GM23338 (cell line): ENCODE measurements around the gene TMTC2. TPM values are rescaled to one million over a fixed set of nuclear protein-coding genes. Genes with fewer than 3 reads are reported as not detected.

Experiments
- ATAC-seq: fragments of 200-7000 bp; cut with Tn5 transposase; 3 replicates; pipeline ENCODE4 v1.9.1; 2020
- DNase-seq: peaks from one replicate; pipeline ENCODE4 v3.0.0-alpha.2; 2015; ENCODE audit warnings: low spot score
- H2AFZ ChIP-seq: fragments of 200-600 bp; sonication (generic); 2 replicates; pipeline ENCODE4 v1.8.0; 2016; ENCODE audit warnings: antibody characterized with exemption, mild to moderate bottlenecking, moderate library complexity
- H3F3A ChIP-seq: fragments of 200-600 bp; sonication (generic); replicated peaks from 2 replicates; pipeline ENCODE4 v1.8.0; 2017; ENCODE audit warnings: antibody characterized with exemption, mixed run types, low read depth
- H3K27ac ChIP-seq: fragments of 200-600 bp; sonication (generic); 2 replicates; pipeline ENCODE4 v1.6.1; 2016; ENCODE audit warnings: low read depth
- H3K27me3 ChIP-seq: fragments of 200-600 bp; sonication (generic); 2 replicates; pipeline ENCODE4 v1.8.0; 2016; ENCODE audit warnings: mild to moderate bottlenecking, mixed run types, moderate library complexity; ENCODE audit not compliant: insufficient read depth
- H3K36me3 ChIP-seq: fragments of 200-600 bp; sonication (generic); 2 replicates; pipeline ENCODE4 v1.8.0; 2016; ENCODE audit warnings: mild to moderate bottlenecking; ENCODE audit not compliant: insufficient read depth
- H3K4me1 ChIP-seq: fragments of 200-600 bp; sonication (generic); 2 replicates; pipeline ENCODE4 v1.8.0; 2016; ENCODE audit warnings: mild to moderate bottlenecking, moderate library complexity; ENCODE audit not compliant: insufficient read depth
- H3K4me2 ChIP-seq: fragments of 200-600 bp; sonication (generic); 2 replicates; pipeline ENCODE4 v1.7.1; 2017; ENCODE audit warnings: mixed run types
- H3K4me3 ChIP-seq: fragments of 200-600 bp; sonication (generic); 2 replicates; pipeline ENCODE4 v1.6.1; 2016; ENCODE audit warnings: mixed run types
- H3K79me2 ChIP-seq: fragments of 200-600 bp; sonication (generic); replicated peaks from 2 replicates; pipeline ENCODE4 v1.8.0; 2017; ENCODE audit warnings: mild to moderate bottlenecking; ENCODE audit not compliant: insufficient read depth
- H3K9me2 ChIP-seq: fragments of 200-600 bp; sonication (generic); 2 replicates; pipeline ENCODE4 v1.8.0; 2017; ENCODE audit not compliant: insufficient read depth
- H4K20me1 ChIP-seq: fragments of 200-600 bp; sonication (generic); replicated peaks from 2 replicates; pipeline ENCODE4 v1.8.0; 2017; ENCODE audit warnings: mild to moderate bottlenecking; ENCODE audit not compliant: insufficient read depth
- H3K27ac Mint-ChIP-seq: 2 replicates; pipeline ENCODE4 v1.8.0; 2020; ENCODE audit warnings: inconsistent platforms, mild to moderate bottlenecking, moderate library complexity, mixed read lengths
- H3K27me3 Mint-ChIP-seq: 3 replicates; pipeline ENCODE4 v1.8.0; 2022; ENCODE audit warnings: low read depth, mild to moderate bottlenecking, moderate library complexity, mixed read lengths, inconsistent platforms; ENCODE audit not compliant: insufficient read depth, poor library complexity
- H3K36me3 Mint-ChIP-seq: 3 replicates; pipeline ENCODE4 v1.8.0; 2021; ENCODE audit warnings: low read depth, mild to moderate bottlenecking, inconsistent platforms, moderate library complexity, mixed read lengths
- H3K4me1 Mint-ChIP-seq: 3 replicates; pipeline ENCODE4 v1.8.0; 2020; ENCODE audit warnings: mild to moderate bottlenecking, inconsistent platforms, mixed read lengths
- H3K4me3 Mint-ChIP-seq: 3 replicates; pipeline ENCODE4 v1.8.0; 2021; ENCODE audit warnings: moderate library complexity, mild to moderate bottlenecking, inconsistent platforms, mixed read lengths
- H3K9me3 Mint-ChIP-seq: 3 replicates; pipeline ENCODE4 v1.8.0; 2020; ENCODE audit warnings: moderate library complexity, mild to moderate bottlenecking, inconsistent platforms, mixed read lengths
- CREB1 ChIP-seq: fragments of 250-450 bp; sonication (Bioruptor Pico); IDR thresholded peaks from 2 replicates; pipeline ENCODE4 v1.5.0; 2020; ENCODE audit warnings: low read depth, mild to moderate bottlenecking, moderate library complexity
- EZH2 ChIP-seq: fragments of 200-600 bp; sonication (generic); IDR thresholded peaks from one replicate; pipeline ENCODE4 v1.8.0; 2017; ENCODE audit warnings: antibody characterized with exemption, mild to moderate bottlenecking, low read depth; ENCODE audit not compliant: unreplicated experiment
- EZH2phosphoT487 ChIP-seq: fragments of 200-600 bp; sonication (generic); IDR thresholded peaks from one replicate; pipeline ENCODE4 v1.8.1; 2018; ENCODE audit warnings: antibody characterized with exemption; ENCODE audit not compliant: unreplicated experiment
- JUNB ChIP-seq: IDR thresholded peaks from one replicate; pipeline ENCODE4 v1.6.1; 2016; ENCODE audit warnings: antibody characterized with exemption; ENCODE audit not compliant: unreplicated experiment
- NANOG ChIP-seq: IDR thresholded peaks from 2 replicates; pipeline ENCODE4 v1.6.1; 2016; ENCODE audit warnings: antibody characterized with exemption, borderline replicate concordance
- POLR2AphosphoS5 ChIP-seq: IDR thresholded peaks from 2 replicates; pipeline ENCODE4 v1.6.1; 2016; ENCODE audit warnings: antibody characterized with exemption, low read depth
- STAT1 ChIP-seq: IDR thresholded peaks from one replicate; pipeline ENCODE4 v1.6.1; 2016; ENCODE audit warnings: antibody characterized with exemption; ENCODE audit not compliant: unreplicated experiment
- ZNF114 ChIP-seq: fragments of 250-450 bp; sonication (Bioruptor Pico); IDR thresholded peaks from 2 replicates; pipeline ENCODE4 v1.5.0; 2020; ENCODE audit warnings: mild to moderate bottlenecking, moderate library complexity
- ZNF331 ChIP-seq: fragments of 250-450 bp; sonication (Bioruptor Pico); IDR thresholded peaks from 2 replicates; pipeline ENCODE4 v1.5.0; 2020; ENCODE audit warnings: low read depth, mild to moderate bottlenecking, moderate library complexity
- polyA plus RNA-seq: library from polyadenylated mRNA; unstranded; fragments of >200 nt; fragmentation: Nextera tagmentation; extraction: Ambion mirVana; gene quantifications from 2 replicates; pipeline ENCODE4 v1.2.1, GENCODE V29; 2016
- total RNA-seq: library from RNA; depleted of rRNA; stranded (reverse); fragments of >200 nt; shearing (Covaris generic); gene quantifications from 2 replicates; pipeline ENCODE4 v1.2.3, GENCODE V29; 2014
- TF ChIP-seq, protein P1 (sequence below): fragments of 250-450 bp; sonication (Bioruptor Pico); IDR thresholded peaks from 2 replicates; pipeline ENCODE4 v1.5.0; 2020; ENCODE audit warnings: mild to moderate bottlenecking, moderate library complexity
- TF ChIP-seq, protein P2 (sequence below): IDR thresholded peaks from 2 replicates; pipeline ENCODE4 v1.6.1; 2016; ENCODE audit warnings: antibody characterized with exemption
- TF ChIP-seq, protein P3 (sequence below), 2 experiments: fragments of 200-600 bp in 1 of 2; sonication (generic) in 1 of 2; conservative IDR thresholded peaks; 2 replicates each; pipeline versions ENCODE4 v1.5.1 to v1.6.1; 2016 to 2017; ENCODE audit warnings: antibody characterized with exemption in 2 of 2, low read depth in 2 of 2, mild to moderate bottlenecking in 2 of 2, moderate library complexity in 1 of 2
- TF ChIP-seq, protein P4 (sequence below): IDR thresholded peaks from one replicate; pipeline ENCODE4 v1.6.1; 2018; ENCODE audit warnings: antibody characterized with exemption; ENCODE audit not compliant: unreplicated experiment

Gene TMTC2
- total and polyA plus RNA-seq, 2 experiments from 2014 or later = 0.57 to 6.5 TPM

DNA sequence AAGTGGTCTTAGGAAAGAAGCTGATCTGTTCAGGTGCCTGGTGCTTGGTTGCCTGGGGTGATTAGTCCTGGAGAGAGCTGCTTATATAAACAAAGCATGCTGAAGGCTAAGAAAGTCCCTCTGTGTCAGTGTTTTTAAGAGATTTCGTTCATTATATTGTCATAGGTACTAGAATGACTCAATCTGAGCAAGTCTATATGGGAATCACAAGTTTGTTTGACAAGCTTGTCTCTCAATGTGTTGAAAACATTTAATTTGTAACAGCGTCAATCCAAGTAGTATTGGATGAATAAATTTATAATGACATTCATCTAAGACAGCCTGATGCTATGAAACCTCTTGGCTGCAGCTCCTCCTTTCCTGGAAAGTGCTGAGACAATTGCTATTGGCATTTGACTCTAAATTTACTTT is 256.3 kb downstream of the TMTC2 start:
- TF ChIP-seq STAT1 = no peak
- TF ChIP-seq, protein P1, sequence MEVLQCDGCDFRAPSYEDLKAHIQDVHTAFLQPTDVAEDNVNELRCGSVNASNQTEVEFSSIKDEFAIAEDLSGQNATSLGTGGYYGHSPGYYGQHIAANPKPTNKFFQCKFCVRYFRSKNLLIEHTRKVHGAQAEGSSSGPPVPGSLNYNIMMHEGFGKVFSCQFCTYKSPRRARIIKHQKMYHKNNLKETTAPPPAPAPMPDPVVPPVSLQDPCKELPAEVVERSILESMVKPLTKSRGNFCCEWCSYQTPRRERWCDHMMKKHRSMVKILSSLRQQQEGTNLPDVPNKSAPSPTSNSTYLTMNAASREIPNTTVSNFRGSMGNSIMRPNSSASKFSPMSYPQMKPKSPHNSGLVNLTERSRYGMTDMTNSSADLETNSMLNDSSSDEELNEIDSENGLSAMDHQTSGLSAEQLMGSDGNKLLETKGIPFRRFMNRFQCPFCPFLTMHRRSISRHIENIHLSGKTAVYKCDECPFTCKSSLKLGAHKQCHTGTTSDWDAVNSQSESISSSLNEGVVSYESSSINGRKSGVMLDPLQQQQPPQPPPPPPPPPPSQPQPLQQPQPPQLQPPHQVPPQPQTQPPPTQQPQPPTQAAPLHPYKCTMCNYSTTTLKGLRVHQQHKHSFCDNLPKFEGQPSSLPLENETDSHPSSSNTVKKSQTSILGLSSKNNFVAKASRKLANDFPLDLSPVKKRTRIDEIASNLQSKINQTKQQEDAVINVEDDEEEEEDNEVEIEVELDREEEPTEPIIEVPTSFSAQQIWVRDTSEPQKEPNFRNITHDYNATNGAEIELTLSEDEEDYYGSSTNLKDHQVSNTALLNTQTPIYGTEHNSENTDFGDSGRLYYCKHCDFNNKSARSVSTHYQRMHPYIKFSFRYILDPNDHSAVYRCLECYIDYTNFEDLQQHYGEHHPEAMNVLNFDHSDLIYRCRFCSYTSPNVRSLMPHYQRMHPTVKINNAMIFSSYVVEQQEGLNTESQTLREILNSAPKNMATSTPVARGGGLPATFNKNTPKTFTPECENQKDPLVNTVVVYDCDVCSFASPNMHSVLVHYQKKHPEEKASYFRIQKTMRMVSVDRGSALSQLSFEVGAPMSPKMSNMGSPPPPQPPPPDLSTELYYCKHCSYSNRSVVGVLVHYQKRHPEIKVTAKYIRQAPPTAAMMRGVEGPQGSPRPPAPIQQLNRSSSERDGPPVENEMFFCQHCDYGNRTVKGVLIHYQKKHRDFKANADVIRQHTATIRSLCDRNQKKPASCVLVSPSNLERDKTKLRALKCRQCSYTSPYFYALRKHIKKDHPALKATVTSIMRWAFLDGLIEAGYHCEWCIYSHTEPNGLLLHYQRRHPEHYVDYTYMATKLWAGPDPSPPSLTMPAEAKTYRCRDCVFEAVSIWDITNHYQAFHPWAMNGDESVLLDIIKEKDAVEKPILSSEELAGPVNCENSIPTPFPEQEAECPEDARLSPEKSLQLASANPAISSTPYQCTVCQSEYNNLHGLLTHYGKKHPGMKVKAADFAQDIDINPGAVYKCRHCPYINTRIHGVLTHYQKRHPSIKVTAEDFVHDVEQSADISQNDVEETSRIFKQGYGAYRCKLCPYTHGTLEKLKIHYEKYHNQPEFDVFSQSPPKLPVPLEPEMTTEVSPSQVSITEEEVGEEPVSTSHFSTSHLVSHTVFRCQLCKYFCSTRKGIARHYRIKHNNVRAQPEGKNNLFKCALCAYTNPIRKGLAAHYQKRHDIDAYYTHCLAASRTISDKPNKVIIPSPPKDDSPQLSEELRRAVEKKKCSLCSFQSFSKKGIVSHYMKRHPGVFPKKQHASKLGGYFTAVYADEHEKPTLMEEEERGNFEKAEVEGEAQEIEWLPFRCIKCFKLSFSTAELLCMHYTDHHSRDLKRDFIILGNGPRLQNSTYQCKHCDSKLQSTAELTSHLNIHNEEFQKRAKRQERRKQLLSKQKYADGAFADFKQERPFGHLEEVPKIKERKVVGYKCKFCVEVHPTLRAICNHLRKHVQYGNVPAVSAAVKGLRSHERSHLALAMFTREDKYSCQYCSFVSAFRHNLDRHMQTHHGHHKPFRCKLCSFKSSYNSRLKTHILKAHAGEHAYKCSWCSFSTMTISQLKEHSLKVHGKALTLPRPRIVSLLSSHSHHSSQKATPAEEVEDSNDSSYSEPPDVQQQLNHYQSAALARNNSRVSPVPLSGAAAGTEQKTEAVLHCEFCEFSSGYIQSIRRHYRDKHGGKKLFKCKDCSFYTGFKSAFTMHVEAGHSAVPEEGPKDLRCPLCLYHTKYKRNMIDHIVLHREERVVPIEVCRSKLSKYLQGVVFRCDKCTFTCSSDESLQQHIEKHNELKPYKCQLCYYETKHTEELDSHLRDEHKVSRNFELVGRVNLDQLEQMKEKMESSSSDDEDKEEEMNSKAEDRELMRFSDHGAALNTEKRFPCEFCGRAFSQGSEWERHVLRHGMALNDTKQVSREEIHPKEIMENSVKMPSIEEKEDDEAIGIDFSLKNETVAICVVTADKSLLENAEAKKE (CRISPR knock-in tag) = no peak
- no peak for TF ChIP-seq ZNF114 (CRISPR knock-in tag)
- no peak for TF ChIP-seq EZH2
- TF ChIP-seq POLR2AphosphoS5 = no peak
- TF ChIP-seq ZNF331 = no peak
- TF ChIP-seq, protein P2, sequence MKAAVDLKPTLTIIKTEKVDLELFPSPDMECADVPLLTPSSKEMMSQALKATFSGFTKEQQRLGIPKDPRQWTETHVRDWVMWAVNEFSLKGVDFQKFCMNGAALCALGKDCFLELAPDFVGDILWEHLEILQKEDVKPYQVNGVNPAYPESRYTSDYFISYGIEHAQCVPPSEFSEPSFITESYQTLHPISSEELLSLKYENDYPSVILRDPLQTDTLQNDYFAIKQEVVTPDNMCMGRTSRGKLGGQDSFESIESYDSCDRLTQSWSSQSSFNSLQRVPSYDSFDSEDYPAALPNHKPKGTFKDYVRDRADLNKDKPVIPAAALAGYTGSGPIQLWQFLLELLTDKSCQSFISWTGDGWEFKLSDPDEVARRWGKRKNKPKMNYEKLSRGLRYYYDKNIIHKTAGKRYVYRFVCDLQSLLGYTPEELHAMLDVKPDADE = no peak
- TF ChIP-seq, protein P3, sequence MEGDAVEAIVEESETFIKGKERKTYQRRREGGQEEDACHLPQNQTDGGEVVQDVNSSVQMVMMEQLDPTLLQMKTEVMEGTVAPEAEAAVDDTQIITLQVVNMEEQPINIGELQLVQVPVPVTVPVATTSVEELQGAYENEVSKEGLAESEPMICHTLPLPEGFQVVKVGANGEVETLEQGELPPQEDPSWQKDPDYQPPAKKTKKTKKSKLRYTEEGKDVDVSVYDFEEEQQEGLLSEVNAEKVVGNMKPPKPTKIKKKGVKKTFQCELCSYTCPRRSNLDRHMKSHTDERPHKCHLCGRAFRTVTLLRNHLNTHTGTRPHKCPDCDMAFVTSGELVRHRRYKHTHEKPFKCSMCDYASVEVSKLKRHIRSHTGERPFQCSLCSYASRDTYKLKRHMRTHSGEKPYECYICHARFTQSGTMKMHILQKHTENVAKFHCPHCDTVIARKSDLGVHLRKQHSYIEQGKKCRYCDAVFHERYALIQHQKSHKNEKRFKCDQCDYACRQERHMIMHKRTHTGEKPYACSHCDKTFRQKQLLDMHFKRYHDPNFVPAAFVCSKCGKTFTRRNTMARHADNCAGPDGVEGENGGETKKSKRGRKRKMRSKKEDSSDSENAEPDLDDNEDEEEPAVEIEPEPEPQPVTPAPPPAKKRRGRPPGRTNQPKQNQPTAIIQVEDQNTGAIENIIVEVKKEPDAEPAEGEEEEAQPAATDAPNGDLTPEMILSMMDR (conservative IDR thresholded peaks at IDR 0.05; ENCODE audit: low read depth in 2 of 2) = no peak
- TF ChIP-seq CREB1 (CRISPR knock-in tag) = no peak
- TF ChIP-seq EZH2phosphoT487 = no peak
- no peak for TF ChIP-seq JUNB
- TF ChIP-seq, protein P4, sequence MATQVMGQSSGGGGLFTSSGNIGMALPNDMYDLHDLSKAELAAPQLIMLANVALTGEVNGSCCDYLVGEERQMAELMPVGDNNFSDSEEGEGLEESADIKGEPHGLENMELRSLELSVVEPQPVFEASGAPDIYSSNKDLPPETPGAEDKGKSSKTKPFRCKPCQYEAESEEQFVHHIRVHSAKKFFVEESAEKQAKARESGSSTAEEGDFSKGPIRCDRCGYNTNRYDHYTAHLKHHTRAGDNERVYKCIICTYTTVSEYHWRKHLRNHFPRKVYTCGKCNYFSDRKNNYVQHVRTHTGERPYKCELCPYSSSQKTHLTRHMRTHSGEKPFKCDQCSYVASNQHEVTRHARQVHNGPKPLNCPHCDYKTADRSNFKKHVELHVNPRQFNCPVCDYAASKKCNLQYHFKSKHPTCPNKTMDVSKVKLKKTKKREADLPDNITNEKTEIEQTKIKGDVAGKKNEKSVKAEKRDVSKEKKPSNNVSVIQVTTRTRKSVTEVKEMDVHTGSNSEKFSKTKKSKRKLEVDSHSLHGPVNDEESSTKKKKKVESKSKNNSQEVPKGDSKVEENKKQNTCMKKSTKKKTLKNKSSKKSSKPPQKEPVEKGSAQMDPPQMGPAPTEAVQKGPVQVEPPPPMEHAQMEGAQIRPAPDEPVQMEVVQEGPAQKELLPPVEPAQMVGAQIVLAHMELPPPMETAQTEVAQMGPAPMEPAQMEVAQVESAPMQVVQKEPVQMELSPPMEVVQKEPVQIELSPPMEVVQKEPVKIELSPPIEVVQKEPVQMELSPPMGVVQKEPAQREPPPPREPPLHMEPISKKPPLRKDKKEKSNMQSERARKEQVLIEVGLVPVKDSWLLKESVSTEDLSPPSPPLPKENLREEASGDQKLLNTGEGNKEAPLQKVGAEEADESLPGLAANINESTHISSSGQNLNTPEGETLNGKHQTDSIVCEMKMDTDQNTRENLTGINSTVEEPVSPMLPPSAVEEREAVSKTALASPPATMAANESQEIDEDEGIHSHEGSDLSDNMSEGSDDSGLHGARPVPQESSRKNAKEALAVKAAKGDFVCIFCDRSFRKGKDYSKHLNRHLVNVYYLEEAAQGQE = no peak
- no peak for TF ChIP-seq NANOG
- H3K4me3 ChIP-seq = no peak overlapping the region
- no peaks in the 10 kb centered on the region for H3K36me3 Mint-ChIP-seq
- H3K4me3 Mint-ChIP-seq = no peak overlapping the region
- no peaks in the 10 kb centered on the region for H3K27me3 ChIP-seq
- no peaks in the 10 kb centered on the region for H3K9me2 ChIP-seq
- H3F3A ChIP-seq = no peaks in the 10 kb centered on the region
- no peaks in the 10 kb centered on the region for H4K20me1 ChIP-seq
- H3K4me1 Mint-ChIP-seq = peaks cover 4% of the 10 kb centered on the region; the same call in 2 of the 3 replicates
- DNase-seq = peak; percentile 12
- no peak overlapping the region for H3K4me2 ChIP-seq
- peak; percentile 60 for ATAC-seq
- no peaks in the 10 kb centered on the region for H3K36me3 ChIP-seq
- no peaks in the 10 kb centered on the region for H3K27me3 Mint-ChIP-seq
- no peak overlapping the region for H2AFZ ChIP-seq
- H3K4me1 ChIP-seq = no peaks in the 10 kb centered on the region
- H3K79me2 ChIP-seq = no peaks in the 10 kb centered on the region
- H3K9me3 Mint-ChIP-seq = no peaks in the 10 kb centered on the region
- no peak overlapping the region for H3K27ac ChIP-seq
- no peak overlapping the region for H3K27ac Mint-ChIP-seq
